T-helper 2 cell (primary cell): ENCODE measurements around the gene SOWAHC.

Experiments used
- DNase-seq, 5 experiments: peaks; one replicate each; pipeline versions ENCODE4 v3.0.0 to v3.0.0-alpha.2; 2012 to 2022

The SOWAHC gene

DNA sequence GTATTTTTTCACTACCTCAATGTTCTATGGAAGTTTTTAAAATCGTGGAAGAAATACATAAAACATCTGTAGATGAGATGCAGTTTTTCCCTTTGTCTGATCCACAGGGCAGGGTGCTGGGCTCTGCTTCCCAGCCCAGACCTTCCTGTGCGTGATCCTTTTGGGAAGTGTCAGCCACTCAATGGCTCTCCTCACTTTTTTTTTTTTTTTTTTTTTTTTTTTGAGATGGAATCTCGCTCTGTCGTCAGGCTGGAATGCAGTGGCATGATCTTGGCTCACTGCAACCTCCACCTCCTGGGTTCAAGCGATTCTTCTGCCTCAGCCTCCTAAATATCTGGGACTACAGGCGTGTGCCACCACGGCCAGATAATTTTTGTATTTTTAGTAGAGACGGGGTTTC lies 32.8 kb downstream of the SOWAHC start:
- no peak for DNase-seq

DNA sequence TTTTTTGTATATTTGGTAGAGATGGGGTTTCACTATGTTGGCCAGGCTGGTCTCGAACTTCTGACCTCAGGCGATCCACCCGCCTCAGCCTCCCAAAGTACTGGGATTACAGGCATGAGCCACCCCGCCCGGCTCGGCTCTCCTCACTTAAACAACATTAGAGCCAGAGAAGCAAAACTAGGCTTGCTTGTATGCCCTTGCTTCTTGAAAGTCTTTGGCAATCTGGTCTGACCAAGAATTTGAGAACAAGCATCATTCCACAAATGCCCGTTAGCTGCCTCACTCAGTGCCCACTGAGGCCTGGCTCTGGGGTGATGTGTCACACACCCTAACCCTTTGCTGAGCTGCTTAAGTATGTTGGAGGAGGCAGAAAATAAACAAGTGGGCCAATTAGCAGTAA lies 33.5 kb downstream of the SOWAHC start:
- no peak for DNase-seq

DNA sequence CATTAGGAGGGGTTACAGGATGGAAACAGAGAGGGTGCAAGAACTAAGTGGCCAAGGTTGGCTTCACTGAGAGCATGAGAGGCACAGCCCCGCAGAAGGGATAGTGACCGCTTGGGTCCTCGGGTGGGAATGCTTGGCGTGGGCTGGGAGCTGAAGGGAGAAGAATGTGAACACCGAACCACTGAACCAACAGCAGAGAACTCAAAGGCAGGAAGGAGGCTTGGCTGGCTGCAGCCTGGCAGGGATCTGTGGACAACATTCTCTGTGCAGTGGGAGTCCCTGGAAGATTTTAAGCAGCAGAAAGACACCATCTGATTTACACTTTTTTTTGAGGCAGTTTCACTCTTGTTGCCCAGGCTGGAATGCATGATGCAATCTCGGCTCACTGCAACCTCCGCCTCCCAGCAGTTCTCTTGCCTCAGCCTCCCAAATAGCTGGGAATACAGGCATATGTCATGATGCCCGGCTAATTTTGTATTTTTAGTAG lies 33.9 kb downstream of the SOWAHC start:
- no peak for DNase-seq

DNA sequence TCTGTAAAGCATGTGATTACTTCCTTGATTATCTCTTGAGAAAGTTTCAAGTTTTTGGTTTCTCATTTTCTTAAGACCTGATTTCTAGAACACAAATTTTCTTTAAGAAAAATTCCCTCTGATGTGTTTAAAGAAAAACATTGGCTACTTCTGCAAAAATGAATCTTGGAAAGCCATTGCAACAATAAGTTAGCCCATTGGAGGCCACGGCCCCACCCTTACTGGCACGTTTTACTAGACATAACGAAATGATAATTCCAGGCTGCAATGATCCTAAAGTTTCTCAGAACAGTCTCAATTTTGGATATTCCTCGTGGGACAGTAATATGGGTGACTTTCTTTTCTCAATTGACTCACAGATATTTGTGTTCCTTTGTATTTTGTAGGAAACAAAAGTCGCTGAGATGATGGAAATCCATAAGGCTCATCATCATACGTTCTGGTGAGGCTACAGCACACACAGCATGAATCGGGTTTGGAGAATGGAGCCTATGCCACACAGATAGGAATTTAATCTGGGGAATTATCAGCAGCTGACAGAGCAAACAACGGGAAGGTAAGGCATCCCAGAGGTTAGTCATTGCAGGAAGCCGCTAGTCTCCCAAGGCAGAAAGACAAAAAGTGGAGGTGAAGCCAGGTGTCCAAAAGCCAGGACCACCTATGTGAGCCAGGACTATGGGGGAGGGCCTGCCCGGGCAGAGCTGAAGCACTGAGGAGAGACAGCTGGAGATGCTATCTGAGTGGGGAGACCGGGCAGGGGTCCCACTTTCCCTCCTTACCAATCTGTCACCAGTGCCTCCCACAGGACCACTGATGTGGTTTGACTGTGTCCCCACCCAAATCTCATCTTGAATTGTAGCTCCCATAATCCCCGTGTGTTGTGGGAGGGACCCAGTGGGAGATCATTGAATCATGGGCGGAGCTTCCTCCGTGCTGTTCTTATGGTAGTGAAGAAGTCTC lies 35.9 kb downstream of the SOWAHC start:
- DNase-seq = no peak

DNA sequence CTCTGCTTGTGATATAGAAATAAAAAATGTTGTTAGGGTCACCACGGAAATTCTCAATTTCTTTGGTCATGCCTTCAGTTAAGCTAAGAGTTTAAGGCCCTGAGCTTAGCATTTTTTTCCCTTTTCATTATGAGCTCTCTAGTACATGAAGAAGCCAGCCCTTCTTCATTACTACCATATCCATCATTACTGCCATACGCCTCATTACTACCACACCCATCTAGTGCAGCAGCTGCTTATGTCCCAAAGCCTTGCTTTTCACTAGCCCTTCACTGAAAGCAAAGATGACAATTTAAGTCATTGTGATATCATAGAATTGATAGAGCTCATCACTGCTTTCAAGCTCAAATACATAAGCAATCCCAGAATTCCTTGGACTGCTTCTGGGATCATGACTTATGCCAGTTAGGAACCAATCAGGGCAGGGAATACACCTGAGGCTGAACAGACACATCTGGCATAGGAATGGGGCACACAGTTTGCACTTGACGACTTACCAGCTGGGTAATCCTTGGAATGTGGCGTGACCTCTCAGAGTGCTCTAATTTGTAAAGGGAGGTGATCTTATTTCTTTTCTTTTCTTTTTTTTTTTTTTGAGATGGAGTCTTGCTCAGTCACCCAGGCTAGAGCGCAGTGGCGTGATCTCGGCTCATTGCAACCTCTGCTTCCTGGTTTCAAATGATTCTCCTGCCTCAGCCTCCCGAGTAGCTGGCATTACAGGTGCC lies 40.3 kb downstream of the SOWAHC start:
- DNase-seq = no peak

DNA sequence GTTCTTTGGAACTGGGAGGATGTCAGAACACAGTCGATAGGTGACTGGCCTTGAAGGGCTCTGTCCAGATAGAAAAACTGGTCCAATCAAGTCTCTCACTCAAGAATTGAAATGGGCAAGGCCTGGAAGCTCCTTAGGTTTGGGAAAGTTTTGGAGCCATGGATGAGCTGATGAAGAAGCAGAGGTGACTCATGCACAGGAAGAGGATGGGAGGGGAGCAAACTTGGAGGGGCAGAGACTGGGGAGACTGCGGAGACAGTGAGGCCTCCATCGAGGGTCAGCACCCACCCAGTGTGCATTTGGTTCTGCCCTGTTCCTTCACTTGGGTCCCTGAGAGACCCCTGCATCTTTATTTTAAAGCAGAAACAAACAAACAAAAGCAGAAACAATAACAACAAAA lies 41.1 kb downstream of the SOWAHC start:
- no peak for DNase-seq

DNA sequence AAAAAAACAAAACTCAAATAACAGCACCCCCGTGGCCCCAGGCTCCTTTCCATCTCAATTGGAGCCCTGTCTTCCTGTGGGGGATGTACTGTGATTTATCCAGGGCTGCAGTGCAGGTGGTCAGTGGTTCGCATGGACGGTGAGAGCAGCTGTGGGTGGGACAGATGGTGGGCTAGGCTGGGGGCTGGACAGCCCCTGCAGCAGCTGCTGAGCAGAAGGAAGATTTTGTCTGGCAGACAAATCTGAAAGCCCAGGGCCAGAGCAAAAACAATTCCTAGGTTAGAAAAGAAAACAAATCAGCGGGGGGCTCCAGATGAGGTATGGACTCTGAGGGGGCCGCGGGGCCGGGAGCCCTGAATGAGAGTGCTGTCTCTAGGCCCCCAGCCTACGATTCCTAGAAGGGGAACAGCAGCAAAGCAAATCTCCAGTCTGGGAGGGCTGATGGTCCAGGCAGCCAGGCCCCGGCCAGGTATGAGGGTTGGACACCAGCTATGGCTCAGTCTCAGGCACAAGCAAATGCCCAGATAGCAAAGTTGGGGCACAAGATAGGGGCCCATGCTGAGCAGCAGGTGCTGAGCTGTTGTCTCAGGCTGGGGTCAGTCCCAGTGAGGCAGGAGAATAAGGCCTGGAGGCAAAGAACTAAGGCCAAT lies 45.4 kb downstream of the SOWAHC start:
- DNase-seq = no peak

DNA sequence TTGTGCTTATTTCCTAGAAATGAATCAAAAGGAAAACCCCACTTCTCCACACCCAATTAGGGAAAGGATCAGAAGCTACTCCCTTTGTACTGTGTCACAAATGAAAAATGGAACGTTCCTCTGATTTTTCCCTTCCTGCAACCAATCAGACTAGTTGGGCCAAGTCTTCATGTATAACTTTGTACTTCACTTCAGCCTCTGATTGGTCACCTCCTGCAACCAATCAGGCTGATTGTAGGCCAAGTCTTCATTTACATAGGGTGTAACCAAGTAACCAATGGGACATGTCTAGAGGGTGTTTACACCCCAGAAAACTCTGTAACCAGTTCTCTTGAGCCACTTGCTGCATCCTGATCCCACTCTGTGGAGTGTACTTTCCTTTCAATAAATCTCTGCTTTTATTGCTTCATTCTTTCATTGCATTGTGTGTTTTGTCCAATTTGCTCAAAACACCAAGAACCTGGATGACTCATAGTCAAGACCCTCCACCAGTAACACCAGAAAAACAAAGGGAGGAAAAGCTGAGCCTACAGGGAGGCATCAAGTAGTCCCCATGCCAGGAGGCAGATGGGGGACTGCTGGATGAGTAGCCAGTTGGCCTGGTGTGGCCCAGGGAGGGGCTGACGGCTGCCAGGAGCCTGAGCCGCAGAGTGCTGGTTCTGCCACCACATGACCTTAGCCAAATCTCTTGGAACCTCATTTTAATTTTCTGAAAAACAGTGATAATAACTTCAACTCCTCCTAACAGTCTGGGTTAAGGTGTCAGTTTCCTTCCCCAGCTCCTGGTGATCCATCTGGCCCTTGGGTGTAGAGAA lies 46.1 kb downstream of the SOWAHC start:
- no peak for DNase-seq

DNA sequence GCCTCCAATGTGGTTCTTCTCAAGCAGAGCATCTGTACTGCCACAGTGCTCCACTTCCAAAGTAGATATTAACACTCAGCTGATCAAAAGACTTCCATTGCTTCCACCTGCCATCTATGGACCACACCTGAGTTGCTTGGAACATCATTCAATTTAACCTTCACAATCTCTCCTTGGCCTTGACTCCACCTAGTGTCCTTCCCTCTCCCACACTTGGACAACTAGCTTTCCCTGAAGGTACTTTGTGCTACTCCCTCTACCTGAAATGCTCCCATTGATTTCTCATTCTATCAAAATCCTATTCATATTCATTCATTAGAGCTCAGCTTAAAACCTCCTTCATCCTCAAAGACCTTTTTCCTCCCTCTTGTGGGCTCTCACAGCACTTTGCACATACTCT lies 48.7 kb downstream of the SOWAHC start:
- peak in 1 of 5 experiments; percentile 9 for DNase-seq

DNA sequence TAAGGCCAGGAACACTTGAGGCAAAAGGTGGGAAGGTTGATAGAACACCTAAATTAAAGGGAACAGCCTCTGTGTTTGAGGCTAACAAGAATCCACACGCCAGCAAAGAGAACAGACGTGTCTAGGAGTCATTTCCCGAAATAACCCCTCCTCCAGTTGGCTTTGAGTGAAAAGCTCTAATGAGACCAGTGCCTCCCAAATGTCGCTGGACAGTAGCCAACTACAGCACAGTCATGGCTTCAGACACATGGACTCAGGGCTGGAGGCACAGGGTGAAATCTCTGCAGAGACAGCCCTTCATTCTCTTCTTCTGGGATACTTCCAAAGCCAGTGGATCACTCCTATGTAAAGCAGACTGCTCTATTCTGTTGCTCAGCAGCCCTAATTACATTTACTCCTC lies 49.6 kb downstream of the SOWAHC start:
- DNase-seq = no peak

DNA sequence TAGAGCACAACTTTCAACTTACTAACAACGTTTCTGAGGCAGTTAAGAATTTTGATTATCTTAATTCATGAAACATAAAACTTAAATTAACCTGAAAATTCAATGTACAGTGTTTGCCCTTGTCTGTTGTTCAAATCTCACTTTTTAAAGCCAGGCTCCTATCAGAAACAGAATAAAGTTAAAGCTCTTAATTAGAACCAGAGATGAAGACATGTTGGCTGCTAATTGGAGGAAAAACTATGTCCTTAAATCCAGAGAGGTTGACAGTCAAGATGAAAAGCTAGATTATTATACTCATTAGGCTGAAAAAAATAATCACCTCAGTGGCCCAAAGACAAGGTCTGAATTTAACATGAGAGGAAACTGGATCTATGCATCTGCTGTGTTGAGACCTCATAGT lies 52.3 kb downstream of the SOWAHC start:
- no peak for DNase-seq
